Mesenchymal stem cell (in vitro differentiated cells and primary cell): ENCODE measurements around the gene APEX1.

ENCODE experiments used
- DNase-seq: peaks from one replicate; pipeline ENCODE4 v3.0.0-alpha.2; 2013
- H2AFZ ChIP-seq: one replicate; pipeline ENCODE4 v1.6.1; 2013; ENCODE audit warnings: low read depth, mild to moderate bottlenecking, control low read depth, inconsistent platforms, low read length, moderate library complexity
- H2AK5ac ChIP-seq: 2 replicates; pipeline ENCODE4 v1.6.1; 2013; ENCODE audit warnings: low read length, moderate library complexity, mild to moderate bottlenecking, inconsistent platforms; ENCODE audit not compliant: severe bottlenecking
- H2BK120ac ChIP-seq: one replicate; pipeline ENCODE4 v1.6.1; 2013; ENCODE audit warnings: low read depth, mild to moderate bottlenecking, inconsistent platforms, low read length, moderate library complexity
- H2BK12ac ChIP-seq, 2 experiments: one replicate each; pipeline ENCODE4 v1.6.1; 2013; ENCODE audit warnings: inconsistent platforms in 2 of 2, low read length in 2 of 2, mild to moderate bottlenecking in 2 of 2, moderate library complexity in 2 of 2, control low read depth in 1 of 2
- H2BK15ac ChIP-seq: one replicate; pipeline ENCODE4 v1.6.1; 2013; ENCODE audit warnings: mild to moderate bottlenecking, low read depth, inconsistent platforms; ENCODE audit not compliant: poor library complexity, severe bottlenecking
- H2BK5ac ChIP-seq: 2 replicates; pipeline ENCODE4 v1.6.1; 2013; ENCODE audit warnings: low read depth, mild to moderate bottlenecking, low read length, control low read depth, inconsistent platforms; ENCODE audit not compliant: poor library complexity, severe bottlenecking
- H3K14ac ChIP-seq, 2 experiments: one replicate each; pipeline ENCODE4 v1.6.1; 2013; ENCODE audit warnings: inconsistent platforms in 2 of 2, low read length in 2 of 2, control low read depth in 1 of 2, mild to moderate bottlenecking in 1 of 2, moderate library complexity in 1 of 2
- H3K18ac ChIP-seq, 2 experiments: one replicate each; pipeline ENCODE4 v1.6.1; 2013; ENCODE audit warnings: inconsistent platforms in 2 of 2, low read length in 2 of 2, control low read depth in 1 of 2, low read depth in 1 of 2, mild to moderate bottlenecking in 1 of 2
- H3K23ac ChIP-seq, 2 experiments: one replicate each; pipeline ENCODE4 v1.6.1; 2013; ENCODE audit warnings: inconsistent platforms in 2 of 2, low read length in 2 of 2, mild to moderate bottlenecking in 2 of 2, moderate library complexity in 2 of 2, control low read depth in 1 of 2
- H3K27ac ChIP-seq: 2 replicates; pipeline ENCODE4 v1.5.1; 2013; ENCODE audit warnings: mild to moderate bottlenecking, moderate library complexity, low read length, control low read depth, inconsistent platforms; ENCODE audit not compliant: poor library complexity, severe bottlenecking
- H3K27me3 ChIP-seq, 2 experiments: 2 replicates each; pipeline versions ENCODE4 v1.6.1 to v1.7.0; 2013; ENCODE audit warnings: low read length in 2 of 2, mild to moderate bottlenecking in 2 of 2, moderate library complexity in 2 of 2, control low read depth in 1 of 2, inconsistent platforms in 1 of 2; ENCODE audit not compliant: control insufficient read depth in 1 of 2, insufficient read depth in 1 of 2
- H3K36me3 ChIP-seq, 2 experiments: 2 replicates each; pipeline versions ENCODE4 v1.6.1 to v1.7.0; 2013; ENCODE audit warnings: low read length in 2 of 2, control low read depth in 1 of 2, inconsistent platforms in 1 of 2, low read depth in 1 of 2, mild to moderate bottlenecking in 1 of 2; ENCODE audit not compliant: insufficient read depth in 2 of 2, control insufficient read depth in 1 of 2
- H3K4ac ChIP-seq, 2 experiments: one replicate each; pipeline ENCODE4 v1.6.1; 2013; ENCODE audit warnings: inconsistent platforms in 2 of 2, low read length in 2 of 2, mild to moderate bottlenecking in 2 of 2, moderate library complexity in 2 of 2, control low read depth in 1 of 2, low read depth in 1 of 2
- H3K4me1 ChIP-seq: 2 replicates; pipeline ENCODE4 v1.6.1; 2013; ENCODE audit warnings: low read depth, low read length, control low read depth; ENCODE audit not compliant: control insufficient read depth, insufficient read depth
- H3K4me2 ChIP-seq: 2 replicates; pipeline ENCODE4 v1.6.1; 2013; ENCODE audit warnings: low read length, mild to moderate bottlenecking, inconsistent platforms; ENCODE audit not compliant: poor library complexity, severe bottlenecking
- H3K4me3 ChIP-seq, 2 experiments: 2 replicates each; pipeline versions ENCODE4 v1.5.1 to v1.7.0; 2013; ENCODE audit warnings: low read length in 2 of 2, mild to moderate bottlenecking in 2 of 2, control low read depth in 1 of 2, low read depth in 1 of 2; ENCODE audit not compliant: insufficient read depth in 1 of 2
- H3K79me1 ChIP-seq: replicated peaks from 2 replicates; pipeline ENCODE4 v1.6.1; 2013; ENCODE audit warnings: mild to moderate bottlenecking, control low read depth, low read length, inconsistent platforms; ENCODE audit not compliant: poor library complexity, severe bottlenecking
- H3K9ac ChIP-seq: 2 replicates; pipeline ENCODE4 v1.7.0; 2013; ENCODE audit warnings: mild to moderate bottlenecking, low read length, moderate library complexity
- H3K9me3 ChIP-seq: 2 replicates; pipeline ENCODE4 v1.7.0; 2013; ENCODE audit warnings: mild to moderate bottlenecking, low read length; ENCODE audit not compliant: control insufficient read depth
- H4K8ac ChIP-seq: one replicate; pipeline ENCODE4 v1.6.1; 2013; ENCODE audit warnings: inconsistent platforms, mild to moderate bottlenecking, low read length, moderate library complexity
- H4K91ac ChIP-seq: one replicate; pipeline ENCODE4 v1.6.1; 2013; ENCODE audit warnings: mild to moderate bottlenecking, low read length, inconsistent platforms
- WGBS: methylation state at CpG from one replicate; pipeline ENCODE4 v1.1.7; 2013; ENCODE audit warnings: mixed read lengths; 5-methylcytosine and 5-hydroxymethylcytosine counted together

Gene APEX1

GRCh38 chr14:20412876-20413743 lies 41.9 kb upstream of the APEX1 start, which contains the start of gene TEP1:
Gene TEP1, minus strand, starts transcription at chr14:20413501. Its CDS starts 5,062 bp downstream, at chr14:20408439.
- H3K23ac ChIP-seq, result peak within 1 kb of the TSS; percentile 37 to 98
- no peaks in the 10 kb centered on the region for H3K4me1 ChIP-seq
- peak within 1 kb of the TSS; percentile 68 for H2AFZ ChIP-seq
- peak within 1 kb of the TSS; percentile 70 for H3K4me2 ChIP-seq
- peak within 1 kb of the TSS; percentile 93 for H4K8ac ChIP-seq
- 0% methylated on average over 35 of the region's 43 CpGs for WGBS
- H3K18ac ChIP-seq, result peak within 1 kb of the TSS; percentile 83 to 94
- peak within 1 kb of the TSS in 1 of 2 experiments; percentile 74 for H3K14ac ChIP-seq
- peak within 1 kb of the TSS; percentile 95 for H2BK15ac ChIP-seq
- no peaks in the 10 kb centered on the region for H3K27me3 ChIP-seq
- peaks cover 14% of the 10 kb centered on the region for H3K79me1 ChIP-seq
- peak; percentile 93 for DNase-seq
- H2BK120ac ChIP-seq, result peak within 1 kb of the TSS; percentile 78
- H2AK5ac ChIP-seq, result no peak within 1 kb of the TSS
- H3K4me3 ChIP-seq, result peak within 1 kb of the TSS; percentile 89 to 97
- H3K4ac ChIP-seq, result peak within 1 kb of the TSS; percentile 57 to 95
- peak within 1 kb of the TSS; percentile 95 for H3K9ac ChIP-seq
- H3K27ac ChIP-seq, result peak within 1 kb of the TSS; percentile 99
- H4K91ac ChIP-seq, result peak within 1 kb of the TSS; percentile 97
- H3K9me3 ChIP-seq, result no peaks in the 10 kb centered on the region
- peak within 1 kb of the TSS in 1 of 2 experiments; percentile 95 for H2BK12ac ChIP-seq
- peaks cover 2 to 4% of the 10 kb centered on the region in 2 experiments for H3K36me3 ChIP-seq
- H2BK5ac ChIP-seq, result peak within 1 kb of the TSS; percentile 67

GRCh38 chr14:20413744-20414082 lies 41.3 kb upstream of the APEX1 start:
- Histone ChIP-seq H4K91ac (no peak overlapping the region), H2AK5ac (no peak overlapping the region), H3K79me1 (peaks cover 9% of the 10 kb centered on the region), H2AFZ (peak overlapping the region; percentile 68), H4K8ac (no peak overlapping the region), H2BK12ac (no peak overlapping the region), H2BK120ac (no peak overlapping the region), H3K27ac (peak overlapping the region; percentile 99), H3K18ac (peak overlapping the region; percentile 11 to 63), H3K4me2 (peak overlapping the region; percentile 62), H3K23ac (no peak overlapping the region), H3K36me3 (no peaks in the 10 kb centered on the region), H3K14ac (no peak overlapping the region), H3K4me3 (peak overlapping the region in 1 of 2 experiments; percentile 97), H3K4me1 (no peaks in the 10 kb centered on the region), H2BK15ac (no peak overlapping the region), H3K9me3 (no peaks in the 10 kb centered on the region), H3K27me3 (no peaks in the 10 kb centered on the region), H2BK5ac (no peak overlapping the region), H3K9ac (peak overlapping the region; percentile 95), H3K4ac (peak overlapping the region in 1 of 2 experiments; percentile 49)
- WGBS, result 2% methylated on average over 9 of the region's 9 CpGs
- no peak for DNase-seq

- no peak overlapping the region for H2BK120ac ChIP-seq
- H3K9ac ChIP-seq, result peak overlapping the region; percentile 24
- no peaks in the 10 kb centered on the region for H3K27me3 ChIP-seq
- peak; percentile 68 for DNase-seq
- H3K4ac ChIP-seq, result no peak overlapping the region
- H2BK15ac ChIP-seq, result no peak overlapping the region
- no peak overlapping the region for H3K4me2 ChIP-seq
- no peak overlapping the region for H3K27ac ChIP-seq
- no peak overlapping the region for H3K18ac ChIP-seq
- H2BK12ac ChIP-seq, result no peak overlapping the region
- no peak overlapping the region for H4K91ac ChIP-seq
- no peak overlapping the region for H2BK5ac ChIP-seq
- no peak overlapping the region for H4K8ac ChIP-seq
- no peak overlapping the region for H3K14ac ChIP-seq
- no peak overlapping the region for H3K23ac ChIP-seq
- H3K79me1 ChIP-seq, result peaks cover 3% of the 10 kb centered on the region
- H3K4me3 ChIP-seq, result no peak overlapping the region
- H3K36me3 ChIP-seq, result no peaks in the 10 kb centered on the region
- 33% methylated on average over 1 of the region's 3 CpGs for WGBS
- H3K4me1 ChIP-seq, result no peaks in the 10 kb centered on the region
- H3K9me3 ChIP-seq, result no peaks in the 10 kb centered on the region
- no peak overlapping the region for H2AFZ ChIP-seq
- H2AK5ac ChIP-seq, result no peak overlapping the region
These were observed 39.2 kb upstream of the APEX1 start for GRCh38 chr14:20415782-20416206.

GRCh38 chr14:20416223-20416622 lies 38.8 kb upstream of the APEX1 start:
- H2BK12ac ChIP-seq, result no peak overlapping the region
- no peak overlapping the region for H2BK120ac ChIP-seq
- no peak overlapping the region for H3K27ac ChIP-seq
- H2AFZ ChIP-seq, result no peak overlapping the region
- H2BK15ac ChIP-seq, result no peak overlapping the region
- H3K9ac ChIP-seq, result peak overlapping the region; percentile 24
- H3K4ac ChIP-seq, result no peak overlapping the region
- H3K4me3 ChIP-seq, result no peak overlapping the region
- no peak overlapping the region for H3K4me2 ChIP-seq
- no peak overlapping the region for H2AK5ac ChIP-seq
- H3K23ac ChIP-seq, result no peak overlapping the region
- DNase-seq, result no peak
- H3K4me1 ChIP-seq, result no peaks in the 10 kb centered on the region
- H3K18ac ChIP-seq, result no peak overlapping the region
- no peak overlapping the region for H4K8ac ChIP-seq
- H3K14ac ChIP-seq, result no peak overlapping the region
- H3K36me3 ChIP-seq, result no peaks in the 10 kb centered on the region
- H2BK5ac ChIP-seq, result no peak overlapping the region
- H4K91ac ChIP-seq, result no peak overlapping the region
- no peaks in the 10 kb centered on the region for H3K9me3 ChIP-seq
- WGBS, result 90% methylated on average over 1 of the region's 2 CpGs
- peaks cover 2% of the 10 kb centered on the region for H3K79me1 ChIP-seq
- no peaks in the 10 kb centered on the region for H3K27me3 ChIP-seq
